HL-60 (cell line): ENCODE results near the gene CCDC6.

ENCODE experiments used
- DNase-seq, 2 experiments: peaks; one replicate each; pipeline ENCODE4 v3.0.0-alpha.2; 2010 to 2020; ENCODE audit warnings: low read depth in 1 of 2, low spot score in 1 of 2
- H3K27ac ChIP-seq: fragments of 250-450 bp; sonication (Bioruptor Pico); replicated peaks from 2 replicates; pipeline ENCODE4 v1.5.1; 2020; ENCODE audit warnings: mild to moderate bottlenecking, moderate library complexity
- H3K27me3 ChIP-seq: fragments of 250-450 bp; sonication (Bioruptor Pico); 2 replicates; pipeline ENCODE4 v1.5.1; 2021; ENCODE audit warnings: mild to moderate bottlenecking, moderate library complexity; ENCODE audit not compliant: insufficient read depth, poor library complexity, severe bottlenecking
- H3K4me3 ChIP-seq: replicated peaks from 2 replicates; pipeline ENCODE4 v1.5.1; 2011; ENCODE audit warnings: mild to moderate bottlenecking, control low read depth, low read length; ENCODE audit not compliant: insufficient read depth
- CTCF ChIP-seq: IDR thresholded peaks from one replicate; pipeline ENCODE4 v1.5.1; 2011; ENCODE audit warnings: low read length, control low read depth, inconsistent platforms; ENCODE audit not compliant: insufficient read depth
- GABPA ChIP-seq: IDR thresholded peaks from 2 replicates; pipeline ENCODE4 v1.6.1; 2012; ENCODE audit warnings: low read depth
- POLR2AphosphoS5 ChIP-seq: IDR thresholded peaks from 2 replicates; pipeline ENCODE4 v1.6.1; 2012; ENCODE audit warnings: low read depth
- REST ChIP-seq: IDR thresholded peaks from 2 replicates; pipeline ENCODE4 v1.6.1; 2012; ENCODE audit warnings: low read depth; ENCODE audit not compliant: insufficient replicate concordance
- SPI1 ChIP-seq: IDR thresholded peaks from 2 replicates; pipeline ENCODE4 v1.6.1; 2012; ENCODE audit warnings: low read depth, mild to moderate bottlenecking, borderline replicate concordance

CCDC6 gene

DNA sequence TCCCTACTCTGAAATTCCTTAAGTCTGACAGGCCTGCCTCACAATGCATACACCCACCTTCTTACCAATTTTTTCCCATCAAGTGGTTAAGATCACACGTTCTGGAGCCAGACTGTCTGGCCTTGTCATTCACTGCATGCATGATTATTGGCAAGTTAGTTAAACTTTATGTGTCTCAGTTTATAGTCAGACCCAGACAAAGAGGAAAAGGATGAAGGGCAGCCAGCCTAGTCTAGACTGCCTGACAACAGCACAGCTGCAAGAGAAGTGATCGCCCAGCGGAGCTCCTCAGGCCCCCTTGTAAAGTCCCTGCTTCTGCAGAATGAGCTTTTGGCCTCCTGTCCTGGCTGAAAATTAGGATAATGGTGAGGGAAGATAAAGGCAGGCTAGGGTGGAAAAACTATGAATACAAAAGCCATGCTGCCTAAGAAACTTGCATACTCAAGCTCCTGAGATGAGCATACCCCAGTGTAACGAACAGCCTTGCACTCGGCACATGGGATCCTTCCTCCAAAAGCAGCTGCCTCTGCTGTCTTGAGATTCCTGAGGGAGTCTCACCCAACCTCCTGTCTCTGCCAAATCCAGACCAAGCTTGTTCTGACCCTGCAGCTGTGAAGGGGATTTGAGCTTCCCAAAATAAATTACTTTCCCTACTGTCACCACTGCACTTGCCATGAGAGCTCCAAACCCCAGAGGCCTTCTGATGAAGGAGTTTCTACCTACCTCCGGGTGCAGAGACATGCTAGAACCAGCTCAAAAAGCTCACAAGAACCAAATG, 126.4 kb downstream of the CCDC6 start:
- Histone ChIP-seq H3K4me3 (no peak overlapping the region), H3K27ac (no peak overlapping the region), H3K27me3 (no peaks in the 10 kb centered on the region)
- no peak for DNase-seq
- no peak for TF ChIP-seq POLR2AphosphoS5
- TF ChIP-seq CTCF: no peak
- TF ChIP-seq GABPA: no peak

DNA sequence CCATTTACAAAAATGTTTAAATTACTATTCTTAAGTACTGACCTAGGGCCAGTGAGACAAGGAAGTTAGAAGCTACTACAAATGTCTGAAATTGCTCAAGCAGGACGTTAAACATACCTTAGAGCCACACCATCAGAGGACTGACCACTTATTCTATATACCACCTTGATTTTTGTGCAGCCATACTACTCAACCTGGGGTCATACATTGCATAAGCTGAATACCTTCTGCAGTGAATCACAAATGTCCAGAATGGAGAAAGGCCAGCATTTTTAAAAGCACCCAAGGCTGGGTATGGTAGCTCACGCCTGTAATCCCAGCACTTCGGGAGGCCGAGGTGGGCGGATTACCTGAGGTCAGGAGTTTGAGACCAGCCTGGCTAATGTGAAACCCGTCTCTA, 131.9 kb downstream of the CCDC6 start:
- H3K27ac ChIP-seq: no peak overlapping the region
- H3K27me3 ChIP-seq: no peaks in the 10 kb centered on the region
- TF ChIP-seq POLR2AphosphoS5 (no peak), CTCF (no peak), SPI1 (no peak), GABPA (no peak)
- no peak for DNase-seq
- H3K4me3 ChIP-seq: no peak overlapping the region

GRCh38 chr10:59773088-59773487, 133.3 kb downstream of the CCDC6 start:
- Histone ChIP-seq H3K27me3 (no peaks in the 10 kb centered on the region), H3K27ac (no peak overlapping the region), H3K4me3 (no peak overlapping the region)
- DNase-seq: no peak
- TF ChIP-seq GABPA (no peak), CTCF (no peak), SPI1 (no peak), POLR2AphosphoS5 (no peak), REST (no peak)

GRCh38 chr10:59771162-59771807, 135.1 kb downstream of the CCDC6 start:
- no peak for DNase-seq
- Histone ChIP-seq H3K27me3 (no peaks in the 10 kb centered on the region), H3K27ac (no peak overlapping the region)

More at GRCh38 chr10:59771162-59771807, 135.1 kb downstream of the CCDC6 start:
- H3K4me3 ChIP-seq: no peak overlapping the region
- TF ChIP-seq CTCF (no peak), SPI1 (no peak), REST (no peak), POLR2AphosphoS5 (no peak), GABPA (no peak)
